Left renal cortex interstitium (tissue), 4 donors: ENCODE results near the gene PLEKHA7. TPM values are rescaled to one million over a fixed set of nuclear protein-coding genes. Genes with fewer than 3 reads are reported as not detected.

Experiments used
- DNase-seq, 4 donors: peaks; one replicate each; pipeline ENCODE4 v3.0.0-alpha.2; 2013; ENCODE audit warnings: low read depth in 4 of 4, low spot score in 2 of 4, missing footprints in 1 of 4
- polyA plus RNA-seq, 4 donors: library from polyadenylated mRNA; unstranded; fragments of 120-200 nt; gene quantifications; one replicate each; pipeline ENCODE4 v1.2.1, GENCODE V29; 2013; ENCODE audit not compliant: insufficient read length in 4 of 4

PLEKHA7 gene
- polyA plus RNA-seq, 4 donors = 34.0 to 59.3 (median 50.9) TPM

DNA sequence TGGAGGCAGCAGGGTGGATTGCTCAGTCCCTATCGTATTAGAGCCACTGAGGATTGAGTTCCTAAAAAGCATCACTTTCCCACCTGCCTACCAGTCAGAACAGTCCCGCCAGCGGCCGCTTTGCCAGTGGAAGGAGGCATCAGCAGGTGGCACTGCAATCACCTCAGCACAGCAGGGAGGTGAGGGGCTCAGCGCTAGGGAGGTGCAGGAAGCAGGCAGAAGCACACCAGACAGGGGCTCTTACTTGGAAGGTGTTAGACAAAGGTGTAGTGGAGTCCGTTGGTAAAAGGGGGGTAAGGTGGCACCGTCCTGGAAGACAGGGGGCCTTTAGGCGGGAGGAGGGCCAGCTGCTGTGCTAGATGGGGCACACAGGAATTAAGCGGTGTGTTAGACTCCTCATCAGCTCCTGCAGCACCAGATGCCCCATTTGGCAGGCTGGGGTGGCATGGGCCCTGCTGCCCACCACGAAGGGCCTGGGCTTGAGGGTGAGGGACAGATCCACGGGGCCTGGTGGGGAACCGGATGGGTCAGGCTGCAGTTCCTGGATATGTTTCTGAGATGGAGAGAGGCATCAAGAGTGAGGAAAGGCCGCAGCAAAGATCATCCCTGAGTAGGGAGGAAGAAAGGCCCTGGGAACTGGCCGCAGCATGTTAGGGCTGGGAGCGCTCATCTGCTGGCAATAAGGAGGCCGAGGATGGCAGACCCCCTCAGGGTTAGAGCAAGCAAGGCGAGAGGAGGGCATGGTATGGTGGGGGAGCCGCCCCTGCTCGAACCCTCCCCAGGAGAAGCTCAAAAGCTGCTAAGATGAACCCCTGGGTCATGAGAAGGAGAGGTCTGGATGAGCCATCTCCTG lies 233.3 kb downstream of the PLEKHA7 start:
- no peak for DNase-seq

- no peak for DNase-seq
Observed at GRCh38 chr11:16780146-16780545, 234.1 kb downstream of the PLEKHA7 start.

DNA sequence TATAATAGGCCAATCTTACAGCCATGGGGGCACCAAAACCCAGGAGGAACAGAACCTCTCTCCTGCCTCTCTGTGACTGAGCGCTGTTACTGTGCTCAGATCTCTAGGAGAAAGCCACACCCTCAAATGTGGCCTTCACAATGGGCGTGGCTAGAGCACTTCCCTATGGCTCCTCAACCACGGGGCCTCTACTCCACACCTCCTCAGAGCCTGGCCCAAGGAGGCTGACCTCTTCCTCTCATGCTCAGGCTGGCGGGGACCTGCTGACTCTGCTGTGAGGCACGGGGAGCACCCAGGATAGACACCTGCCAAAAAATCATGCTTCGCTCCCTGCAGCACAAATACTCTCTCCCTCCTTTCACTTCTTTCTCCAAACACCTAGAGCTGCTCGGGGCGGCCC lies 234.8 kb downstream of the PLEKHA7 start:
- DNase-seq = no peak

- no peak for DNase-seq
Observed at GRCh38 chr11:16778876-16779275, 235.3 kb downstream of the PLEKHA7 start.

- no peak for DNase-seq
Observed at GRCh38 chr11:16778286-16778685, 235.9 kb downstream of the PLEKHA7 start.

DNA sequence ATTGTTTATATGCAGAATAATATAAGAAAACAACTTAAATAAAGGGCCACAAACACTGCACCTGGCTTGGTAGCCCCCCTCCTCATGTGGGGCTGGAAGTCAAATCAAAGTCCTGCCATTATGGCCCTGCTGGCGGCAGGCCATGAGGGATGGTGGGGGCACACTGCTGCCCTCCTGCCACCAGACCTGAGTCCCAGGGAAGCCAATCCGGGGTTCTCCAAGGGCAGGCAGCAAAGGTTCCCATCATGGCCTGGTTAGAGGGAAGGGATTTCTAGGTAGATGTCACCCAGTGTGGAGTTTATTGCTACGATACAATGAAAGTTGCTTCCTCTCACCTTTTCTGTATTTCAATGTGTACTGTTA lies 236.6 kb downstream of the PLEKHA7 start:
- DNase-seq = no peak

DNA sequence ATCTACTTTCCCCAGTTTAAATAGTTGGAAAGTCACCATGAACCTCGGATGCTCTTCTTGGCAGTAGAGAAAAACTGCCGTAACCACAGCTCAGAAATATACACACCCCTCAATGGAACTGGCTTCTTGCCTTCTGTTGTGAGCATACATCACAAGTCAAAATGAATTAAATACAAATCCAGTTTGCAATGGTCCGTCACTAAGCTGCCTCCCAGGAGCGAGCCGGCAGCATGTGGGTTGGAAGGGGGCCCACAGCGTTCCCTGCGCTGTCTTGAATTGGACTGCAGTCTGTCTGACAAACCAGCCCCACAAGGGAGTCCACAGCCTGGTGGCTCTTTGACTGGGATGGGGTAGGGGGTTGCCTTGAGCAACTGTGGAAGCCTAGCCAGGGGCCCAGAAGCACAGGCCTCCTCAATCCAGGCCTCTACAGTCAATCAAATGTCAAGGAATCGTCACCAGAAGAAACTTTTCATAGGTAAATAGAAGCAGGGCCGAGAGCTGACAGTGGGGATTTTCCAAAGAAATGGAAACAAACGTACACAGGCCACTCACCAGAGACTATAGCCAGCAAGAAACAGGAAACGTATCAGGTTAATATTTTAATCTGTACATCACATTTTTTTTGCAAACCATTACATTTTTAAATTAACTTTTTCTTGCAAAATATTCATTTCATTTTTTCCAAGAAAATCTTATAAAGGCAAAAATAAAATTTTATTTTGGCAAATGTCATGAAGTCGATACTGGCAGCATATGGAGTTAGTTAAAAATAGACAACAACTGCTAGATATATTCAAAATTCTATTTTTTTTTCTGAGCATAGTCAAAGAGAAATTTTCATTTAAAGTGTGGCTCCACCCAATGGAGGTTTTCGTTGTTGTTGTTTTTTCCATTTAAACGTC lies 237.3 kb downstream of the PLEKHA7 start:
- DNase-seq = no peak

- no peak for DNase-seq
Observed at GRCh38 chr11:16775614-16776283, 238.5 kb downstream of the PLEKHA7 start.

DNA sequence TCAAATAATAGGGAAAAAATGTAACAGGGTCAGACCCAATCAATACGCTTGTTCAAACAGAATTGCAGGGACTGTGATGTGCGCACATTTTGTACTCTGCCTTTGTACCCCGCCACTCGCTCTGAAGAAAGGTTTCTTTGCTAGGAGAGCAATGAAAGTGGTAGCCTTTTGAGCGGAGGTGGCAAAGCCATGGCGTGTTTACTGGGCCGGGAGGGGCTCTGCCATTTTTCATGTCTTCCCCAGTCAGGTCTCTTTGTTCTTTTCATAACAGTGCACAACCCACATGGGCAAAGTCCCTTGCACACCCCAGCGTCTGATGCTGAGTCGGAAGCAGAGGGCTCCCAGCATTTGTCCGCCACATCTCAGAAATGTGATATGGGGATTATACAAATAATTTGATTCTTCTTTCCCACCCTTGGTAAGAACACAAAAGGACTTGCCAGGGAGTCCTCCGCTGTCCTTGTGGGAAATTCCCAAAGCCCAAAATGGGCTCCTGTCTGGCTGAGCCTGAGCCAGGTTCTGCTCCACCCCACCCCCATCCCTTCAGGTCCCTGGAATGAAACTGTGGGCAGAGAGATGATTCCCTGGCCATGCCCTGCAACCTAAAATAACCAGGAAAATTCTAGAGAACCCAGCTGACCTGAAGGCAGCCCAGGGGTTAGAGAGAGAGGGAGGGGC lies 239.1 kb downstream of the PLEKHA7 start:
- DNase-seq = no peak

GRCh38 chr11:16773981-16774935 lies 240.0 kb downstream of the PLEKHA7 start:
- no peak for DNase-seq

DNA sequence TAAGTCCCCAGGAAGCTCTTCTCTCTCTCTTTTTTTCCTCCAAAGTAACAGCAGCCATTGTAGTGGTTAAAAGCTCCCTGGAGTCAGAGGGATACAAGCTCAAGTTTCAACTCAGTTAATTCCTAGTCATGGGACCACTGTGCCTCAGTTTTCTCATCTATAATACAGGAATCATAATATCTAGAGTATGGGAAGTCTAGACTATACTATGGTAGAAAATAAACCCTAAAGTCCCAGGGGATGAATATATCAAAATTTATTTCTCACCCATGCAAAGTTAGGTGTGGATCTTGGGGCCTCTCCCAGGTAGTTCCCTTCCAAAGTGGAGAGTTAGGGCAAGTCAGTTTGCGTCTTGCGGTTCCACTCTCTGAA lies 242.1 kb downstream of the PLEKHA7 start:
- no peak for DNase-seq

DNA sequence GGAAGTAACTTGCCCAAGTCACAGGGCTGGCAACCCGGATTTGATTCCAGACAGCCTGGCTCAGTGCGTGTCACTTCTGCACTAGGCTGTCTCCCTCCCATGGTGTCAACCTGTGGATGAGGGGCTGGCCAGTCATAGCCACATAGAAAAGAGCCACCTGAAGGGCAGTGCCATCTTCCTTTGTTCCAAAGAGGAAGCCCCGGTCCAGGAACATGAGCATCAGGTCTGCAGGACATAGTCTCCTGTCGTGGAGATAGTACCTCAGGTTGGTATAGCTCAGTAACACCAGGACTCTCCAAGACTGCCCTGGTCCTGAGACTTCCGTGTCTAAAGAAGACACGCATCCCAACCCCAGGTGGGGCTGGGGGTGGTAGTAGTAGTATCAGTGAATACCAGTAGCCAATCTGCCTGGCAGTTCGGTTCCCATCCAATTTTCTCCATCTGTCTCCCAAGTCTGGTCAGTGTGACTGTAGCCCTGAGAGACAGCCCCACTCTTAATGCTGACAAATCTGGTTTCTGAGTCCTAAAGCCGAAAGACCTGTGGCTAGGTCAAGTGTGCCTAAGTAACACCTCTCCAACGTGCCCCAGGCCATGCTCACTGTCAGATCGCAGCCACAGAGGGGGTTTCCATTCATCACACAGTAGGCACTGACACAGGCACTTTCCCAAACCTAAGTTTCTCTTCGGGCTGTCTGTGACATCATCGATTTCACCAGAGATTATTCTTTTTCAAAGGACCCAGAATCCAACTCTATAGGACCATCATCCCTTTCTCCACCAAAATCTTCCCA lies 242.7 kb downstream of the PLEKHA7 start:
- no peak for DNase-seq

DNA sequence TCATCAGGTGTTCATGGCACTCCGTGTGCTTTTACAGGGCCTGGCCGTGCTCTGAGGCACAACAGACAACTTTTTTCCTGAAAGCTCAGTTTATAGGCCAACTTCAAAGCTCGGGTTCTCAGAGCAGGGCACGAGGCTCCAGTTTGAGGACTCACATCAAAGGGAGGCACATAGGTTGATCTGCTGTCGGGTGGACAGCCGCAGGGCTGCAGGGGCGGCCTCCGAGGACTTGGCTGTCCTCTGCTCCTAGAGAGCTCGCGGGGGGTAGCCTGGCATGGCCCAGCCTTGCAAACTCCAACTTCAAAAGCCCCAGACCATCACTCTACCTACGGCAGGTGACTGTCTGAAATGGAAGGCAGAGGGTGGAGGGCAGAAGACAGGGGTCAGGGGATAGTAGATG lies 244.2 kb downstream of the PLEKHA7 start:
- no peak for DNase-seq

GRCh38 chr11:16769386-16769785 lies 244.8 kb downstream of the PLEKHA7 start:
- DNase-seq = no peak

GRCh38 chr11:16767957-16768356 lies 246.3 kb downstream of the PLEKHA7 start:
- DNase-seq = no peak

DNA sequence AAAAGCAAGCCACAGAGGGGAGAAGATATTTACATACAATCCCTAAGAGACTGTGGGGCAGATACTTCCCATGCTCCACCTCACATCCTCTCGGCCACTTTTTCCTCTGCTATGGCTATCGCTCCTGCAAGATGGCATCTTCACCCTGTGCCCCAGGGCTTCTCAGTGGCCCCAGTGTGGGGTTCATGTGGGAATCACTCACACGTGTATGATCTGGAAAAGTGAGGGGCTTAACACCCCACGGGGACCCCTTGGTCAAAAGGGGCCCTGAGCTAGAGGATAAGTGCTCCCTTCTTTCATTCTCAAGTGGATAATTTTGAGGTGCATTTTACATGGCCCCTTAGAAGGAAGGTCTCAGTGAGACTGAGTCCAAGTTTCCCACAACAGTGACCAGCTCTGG lies 247.1 kb downstream of the PLEKHA7 start:
- DNase-seq = no peak

GRCh38 chr11:16764888-16765287 lies 249.3 kb downstream of the PLEKHA7 start:
- no peak for DNase-seq

- DNase-seq = no peak
Observed at GRCh38 chr11:16763746-16764145, 250.5 kb downstream of the PLEKHA7 start.
